IgD-negative memory B cell (primary cell): ENCODE data around the gene TCF4. TPM values are rescaled to one million over a fixed set of nuclear protein-coding genes. Genes with fewer than 3 reads are reported as not detected.

Source experiments
- H3K27ac Mint-ChIP-seq, 3 donors: one replicate each; pipeline ENCODE4 v1.8.0; 2020 to 2022; ENCODE audit warnings: mild to moderate bottlenecking in 3 of 3, mixed read lengths in 3 of 3, moderate library complexity in 1 of 3
- H3K27me3 Mint-ChIP-seq: one replicate; pipeline ENCODE4 v1.8.0; 2021; ENCODE audit warnings: mixed read lengths
- H3K36me3 Mint-ChIP-seq: one replicate; pipeline ENCODE4 v1.8.0; 2020; ENCODE audit warnings: mild to moderate bottlenecking, mixed read lengths
- H3K4me1 Mint-ChIP-seq, 3 donors: one replicate each; pipeline ENCODE4 v1.8.0; 2020 to 2022; ENCODE audit warnings: mixed read lengths in 3 of 3, mild to moderate bottlenecking in 1 of 3
- H3K4me3 Mint-ChIP-seq, 4 donors: one replicate each; pipeline ENCODE4 v1.8.0; 2020 to 2022; ENCODE audit warnings: mild to moderate bottlenecking in 4 of 4, mixed read lengths in 4 of 4, moderate library complexity in 3 of 4
- H3K9me3 Mint-ChIP-seq, 3 donors: one replicate each; pipeline ENCODE4 v1.8.0; 2020 to 2021; ENCODE audit warnings: mixed read lengths in 3 of 3, mild to moderate bottlenecking in 1 of 3
- polyA plus RNA-seq: library from polyadenylated mRNA; unstranded; fragments of 300-500 nt; fragmentation: Illumina TruSeq; gene quantifications from one replicate; pipeline ENCODE4 v1.2.3, GENCODE V29; 2021

Gene TCF4
- polyA plus RNA-seq, 1 donor from 2014 or later = 256 TPM

- Mint-ChIP-seq H3K4me1 (peaks cover 45 to 81% (median 80%) of the 10 kb centered on the region in 3 donors), H3K27ac (peak overlapping the region in 2 of 3 donors; percentile 18 to 65), H3K36me3 (peaks cover 2% of the 10 kb centered on the region), H3K4me3 (no peak overlapping the region), H3K27me3 (no peaks in the 10 kb centered on the region), H3K9me3 (no peaks in the 10 kb centered on the region)
Observed at GRCh38 chr18:55289048-55289447, 298.9 kb downstream of the TCF4 start.

- peaks cover 2% of the 10 kb centered on the region for H3K36me3 Mint-ChIP-seq
- no peaks in the 10 kb centered on the region for H3K27me3 Mint-ChIP-seq
- H3K4me1 Mint-ChIP-seq = peaks cover 45 to 84% (median 81%) of the 10 kb centered on the region in 3 donors
- peak overlapping the region in 1 of 4 donors; percentile 43 for H3K4me3 Mint-ChIP-seq
- no peaks in the 10 kb centered on the region for H3K9me3 Mint-ChIP-seq
- H3K27ac Mint-ChIP-seq = peak overlapping the region; percentile 40 to 53 (median 46)
Observed at GRCh38 chr18:55287935-55288868, 299.8 kb downstream of the TCF4 start.

GRCh38 chr18:55287149-55287806 is 300.7 kb downstream of the TCF4 start:
- Mint-ChIP-seq H3K27me3 (no peaks in the 10 kb centered on the region), H3K9me3 (no peaks in the 10 kb centered on the region), H3K27ac (peak overlapping the region; percentile 9 to 59 (median 40)), H3K4me1 (peaks cover 46 to 83% (median 83%) of the 10 kb centered on the region in 3 donors), H3K4me3 (peak overlapping the region in 2 of 4 donors; percentile 25 to 56), H3K36me3 (peaks cover 2% of the 10 kb centered on the region)

- Mint-ChIP-seq H3K9me3 (no peaks in the 10 kb centered on the region), H3K4me3 (peak overlapping the region in 3 of 4 donors; percentile 15 to 56 (median 30)), H3K4me1 (peaks cover 41 to 82% (median 80%) of the 10 kb centered on the region in 3 donors), H3K36me3 (peaks cover 2% of the 10 kb centered on the region), H3K27ac (peak overlapping the region; percentile 9 to 85 (median 57)), H3K27me3 (no peaks in the 10 kb centered on the region)
Observed at GRCh38 chr18:55286257-55286825, 301.7 kb downstream of the TCF4 start.

GRCh38 chr18:55284614-55285013 is 303.4 kb downstream of the TCF4 start:
- H3K27me3 Mint-ChIP-seq = no peaks in the 10 kb centered on the region
- peaks cover 40 to 80% (median 75%) of the 10 kb centered on the region in 3 donors for H3K4me1 Mint-ChIP-seq
- H3K9me3 Mint-ChIP-seq = no peaks in the 10 kb centered on the region
- H3K27ac Mint-ChIP-seq = peak overlapping the region in 2 of 3 donors; percentile 55 to 57
- peak overlapping the region in 1 of 4 donors; percentile 2 for H3K4me3 Mint-ChIP-seq
- H3K36me3 Mint-ChIP-seq = peaks cover 2% of the 10 kb centered on the region

- no peaks in the 10 kb centered on the region for H3K9me3 Mint-ChIP-seq
- peak overlapping the region in 1 of 4 donors; percentile 61 for H3K4me3 Mint-ChIP-seq
- peaks cover 39 to 76% (median 68%) of the 10 kb centered on the region in 3 donors for H3K4me1 Mint-ChIP-seq
Observed at GRCh38 chr18:55283309-55283708, 304.7 kb downstream of the TCF4 start.

GRCh38 chr18:55280503-55280902 is 307.5 kb downstream of the TCF4 start:
- Mint-ChIP-seq H3K9me3 (no peaks in the 10 kb centered on the region), H3K27me3 (no peaks in the 10 kb centered on the region), H3K27ac (peak overlapping the region in 2 of 3 donors; percentile 9 to 84), H3K36me3 (no peaks in the 10 kb centered on the region), H3K4me1 (peaks cover 28 to 52% (median 44%) of the 10 kb centered on the region in 3 donors), H3K4me3 (peak overlapping the region in 2 of 4 donors; percentile 39 to 63)

More at GRCh38 chr18:55283309-55283708, 304.7 kb downstream of the TCF4 start:
- H3K27ac Mint-ChIP-seq = peak overlapping the region in 2 of 3 donors; percentile 73 to 78
- H3K27me3 Mint-ChIP-seq = no peaks in the 10 kb centered on the region
- peaks cover 2% of the 10 kb centered on the region for H3K36me3 Mint-ChIP-seq

GRCh38 chr18:55275039-55275901 is 312.7 kb downstream of the TCF4 start:
- H3K36me3 Mint-ChIP-seq = peaks cover 22% of the 10 kb centered on the region

GRCh38 chr18:55272510-55273243 is 315.3 kb downstream of the TCF4 start:
- H3K27me3 Mint-ChIP-seq = no peaks in the 10 kb centered on the region
- peak overlapping the region in 1 of 4 donors; percentile 27 for H3K4me3 Mint-ChIP-seq
- H3K36me3 Mint-ChIP-seq = peaks cover 22% of the 10 kb centered on the region
- peaks cover 33 to 48% (median 34%) of the 10 kb centered on the region in 3 donors for H3K4me1 Mint-ChIP-seq
- H3K27ac Mint-ChIP-seq = peak overlapping the region; percentile 37 to 93 (median 81)
- no peaks in the 10 kb centered on the region for H3K9me3 Mint-ChIP-seq

More at GRCh38 chr18:55275039-55275901, 312.7 kb downstream of the TCF4 start:
- Mint-ChIP-seq H3K27ac (peak overlapping the region; percentile 41 to 88 (median 66)), H3K4me1 (peaks cover 21 to 32% (median 30%) of the 10 kb centered on the region in 3 donors), H3K4me3 (peak overlapping the region in 2 of 4 donors; percentile 15 to 24), H3K27me3 (no peaks in the 10 kb centered on the region), H3K9me3 (no peaks in the 10 kb centered on the region)

GRCh38 chr18:55269622-55270021 is 318.4 kb downstream of the TCF4 start:
- H3K4me3 Mint-ChIP-seq = peak overlapping the region in 3 of 4 donors; percentile 1 to 61 (median 54)
- peak overlapping the region; percentile 93 to 97 (median 93) for H3K27ac Mint-ChIP-seq
- H3K9me3 Mint-ChIP-seq = no peaks in the 10 kb centered on the region
- H3K27me3 Mint-ChIP-seq = no peaks in the 10 kb centered on the region
- H3K4me1 Mint-ChIP-seq = peaks cover 53 to 68% (median 58%) of the 10 kb centered on the region in 3 donors
- peaks cover 21% of the 10 kb centered on the region for H3K36me3 Mint-ChIP-seq

GRCh38 chr18:55268628-55269275 is 319.2 kb downstream of the TCF4 start:
- Mint-ChIP-seq H3K4me3 (peak overlapping the region; percentile 53 to 87 (median 82)), H3K27ac (peak overlapping the region; percentile 93 to 98 (median 97)), H3K36me3 (peaks cover 16% of the 10 kb centered on the region)

GRCh38 chr18:55268151-55268601 is 319.8 kb downstream of the TCF4 start:
- H3K27ac Mint-ChIP-seq = peak overlapping the region; percentile 93 to 98 (median 97)
- peaks cover 16% of the 10 kb centered on the region for H3K36me3 Mint-ChIP-seq
- H3K4me3 Mint-ChIP-seq = peak overlapping the region; percentile 53 to 87 (median 82)
- no peaks in the 10 kb centered on the region for H3K27me3 Mint-ChIP-seq
- no peaks in the 10 kb centered on the region for H3K9me3 Mint-ChIP-seq
- H3K4me1 Mint-ChIP-seq = peaks cover 60 to 74% (median 64%) of the 10 kb centered on the region in 3 donors

More at GRCh38 chr18:55268628-55269275, 319.2 kb downstream of the TCF4 start:
- Mint-ChIP-seq H3K27me3 (no peaks in the 10 kb centered on the region), H3K4me1 (peaks cover 60 to 75% (median 65%) of the 10 kb centered on the region in 3 donors), H3K9me3 (no peaks in the 10 kb centered on the region)
